Activated CD8-positive, alpha-beta T cell treated with anti-CD3 and anti-CD28 coated beads for 36 hours (primary cell): ENCODE data around the gene FBXW2. TPM values are rescaled to one million over a fixed set of nuclear protein-coding genes. Genes with fewer than 3 reads are reported as not detected.
A peak's percentile ranks its signal among the peaks of the same experiment; 100 is the strongest.

Experiments
- ATAC-seq: fragments of 200-7000 bp; cut with Tn5 transposase; one replicate; pipeline ENCODE4 v1.10.0; 2021; ENCODE audit warnings: mild to moderate bottlenecking, moderate library complexity
- CTCF ChIA-PET: fragments of 350-600 bp; sonication (Branson Sonifier 250); formaldehyde crosslinking; loops from one replicate; lab custom pipeline; 2021; ENCODE audit warnings: antibody characterized with exemption; lab: Charles Lee
- POLR2A ChIA-PET: fragments of 350-600 bp; sonication (Branson Sonifier 250); formaldehyde crosslinking; loops from one replicate; lab custom pipeline; 2021; ENCODE audit warnings: antibody characterized with exemption; lab: Charles Lee
- DNase-seq: peaks from one replicate; pipeline ENCODE4 v3.0.0-alpha.2; 2020
- H3K27ac Mint-ChIP-seq: one replicate; pipeline ENCODE4 v1.8.0; 2021; ENCODE audit warnings: mild to moderate bottlenecking, mixed read lengths
- H3K27me3 Mint-ChIP-seq: one replicate; pipeline ENCODE4 v1.8.0; 2021; ENCODE audit warnings: mixed read lengths
- H3K36me3 Mint-ChIP-seq: one replicate; pipeline ENCODE4 v1.8.0; 2021; ENCODE audit warnings: low read depth, mixed read lengths
- H3K4me1 Mint-ChIP-seq: one replicate; pipeline ENCODE4 v1.8.0; 2021; ENCODE audit warnings: low read depth, mixed read lengths
- H3K4me3 Mint-ChIP-seq: one replicate; pipeline ENCODE4 v1.8.0; 2021; ENCODE audit warnings: mild to moderate bottlenecking, moderate library complexity, mixed read lengths
- H3K9me3 Mint-ChIP-seq: one replicate; pipeline ENCODE4 v1.8.0; 2021; ENCODE audit warnings: mixed read lengths
- CTCF ChIP-seq: fragments of 200-600 bp; IDR thresholded peaks from one replicate; pipeline ENCODE4 v1.8.0; 2022; ENCODE audit warnings: antibody characterized with exemption, mild to moderate bottlenecking
- intact Hi-C: fragments of 100-400 bp; cut with micrococcal nuclease; formaldehyde crosslinking; loops from one replicate; pipeline ENCODE4 v1.10.0; 2022
- total RNA-seq, 2 experiments: library from RNA; stranded (reverse); gene quantifications; one replicate each; pipeline ENCODE4 v1.2.3, GENCODE V29; 2021

FBXW2 gene
- total RNA-seq, 2 experiments from 2014 or later, result 68.8 to 68.9 TPM

DNA sequence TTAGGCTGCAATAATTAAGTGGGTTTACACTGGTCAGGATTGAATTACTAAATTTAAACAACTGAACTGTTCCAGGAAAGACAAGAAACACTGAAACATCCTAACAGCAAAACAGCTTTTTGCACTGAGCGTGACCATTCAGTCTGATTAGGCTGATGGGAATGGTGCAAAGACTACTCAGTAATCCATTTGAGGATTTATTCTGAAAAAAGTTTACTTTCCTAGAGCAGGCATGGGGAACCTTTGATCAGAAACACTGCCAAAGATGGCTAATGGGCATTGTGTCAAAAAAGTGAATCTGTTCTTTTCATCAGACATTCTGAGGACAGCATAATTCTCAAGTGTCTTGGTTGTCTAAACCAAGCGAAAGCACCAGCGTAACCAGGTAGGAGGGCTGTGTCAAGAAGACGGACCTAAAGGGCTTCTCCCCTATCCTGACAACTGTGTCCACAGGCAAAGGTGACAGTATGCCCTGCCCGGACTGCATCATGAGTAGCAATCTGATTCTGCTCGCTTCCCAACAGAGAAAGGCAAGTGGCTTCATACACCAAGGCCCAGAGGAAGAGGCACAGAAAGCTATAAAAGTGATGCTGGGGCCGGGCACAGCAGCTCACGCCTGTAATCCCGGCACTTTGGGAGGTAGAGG, 33.3 kb downstream of the FBXW2 start:
- DNase-seq (no peak), ATAC-seq (no peak)
- Mint-ChIP-seq H3K9me3 (no peaks in the 10 kb centered on the region), H3K27ac (peak overlapping the region; percentile 0), H3K4me3 (no peak overlapping the region), H3K4me1 (peaks cover 22% of the 10 kb centered on the region), H3K27me3 (no peaks in the 10 kb centered on the region), H3K36me3 (peaks cover 12% of the 10 kb centered on the region)
- intact Hi-C loops, result loop anchor here (5.0 kb wide), 4 partner anchors 82 to 312 kb away; partner anchors contain the start of genes CNTRL, PHF19, PSMD5 and TRAF1
- no peak for TF ChIP-seq CTCF
- ChIA-PET CTCF (interaction anchor here (0.9 to 6.0 kb wide), 3 partner anchors 8 to 301 kb away, joined by 4 to 76 read pairs (median 4); no protein-coding TSS in a partner anchor), POLR2A (interaction anchor here (0.6 kb wide), 1 partner anchor 140 kb away, joined by 3 read pairs; no protein-coding TSS in a partner anchor)

- H3K27me3 Mint-ChIP-seq, result no peaks in the 10 kb centered on the region
- H3K27ac Mint-ChIP-seq, result peak overlapping the region; percentile 11
- ATAC-seq, result no peak
- H3K4me1 Mint-ChIP-seq, result peaks cover 22% of the 10 kb centered on the region
- H3K4me3 Mint-ChIP-seq, result no peak overlapping the region
- DNase-seq, result no peak
- CTCF ChIA-PET, result interaction anchor here (0.5 to 6.0 kb wide), 3 partner anchors 9 to 403 kb away, joined by 3 to 76 read pairs (median 4); no protein-coding TSS in a partner anchor
- peaks cover 12% of the 10 kb centered on the region for H3K36me3 Mint-ChIP-seq
- no peaks in the 10 kb centered on the region for H3K9me3 Mint-ChIP-seq
- POLR2A ChIA-PET, result interaction anchor here (1.0 kb wide), 1 partner anchor 9 kb away, joined by 3 read pairs; no protein-coding TSS in a partner anchor
- intact Hi-C loops, result loop anchor here (5.0 kb wide), 4 partner anchors 84 to 314 kb away; partner anchors contain the start of genes CNTRL, PHF19, PSMD5 and TRAF1
- no peak for TF ChIP-seq CTCF
These were observed 34.7 kb downstream of the FBXW2 start for GRCh38 chr9:120758544-120758943.

DNA sequence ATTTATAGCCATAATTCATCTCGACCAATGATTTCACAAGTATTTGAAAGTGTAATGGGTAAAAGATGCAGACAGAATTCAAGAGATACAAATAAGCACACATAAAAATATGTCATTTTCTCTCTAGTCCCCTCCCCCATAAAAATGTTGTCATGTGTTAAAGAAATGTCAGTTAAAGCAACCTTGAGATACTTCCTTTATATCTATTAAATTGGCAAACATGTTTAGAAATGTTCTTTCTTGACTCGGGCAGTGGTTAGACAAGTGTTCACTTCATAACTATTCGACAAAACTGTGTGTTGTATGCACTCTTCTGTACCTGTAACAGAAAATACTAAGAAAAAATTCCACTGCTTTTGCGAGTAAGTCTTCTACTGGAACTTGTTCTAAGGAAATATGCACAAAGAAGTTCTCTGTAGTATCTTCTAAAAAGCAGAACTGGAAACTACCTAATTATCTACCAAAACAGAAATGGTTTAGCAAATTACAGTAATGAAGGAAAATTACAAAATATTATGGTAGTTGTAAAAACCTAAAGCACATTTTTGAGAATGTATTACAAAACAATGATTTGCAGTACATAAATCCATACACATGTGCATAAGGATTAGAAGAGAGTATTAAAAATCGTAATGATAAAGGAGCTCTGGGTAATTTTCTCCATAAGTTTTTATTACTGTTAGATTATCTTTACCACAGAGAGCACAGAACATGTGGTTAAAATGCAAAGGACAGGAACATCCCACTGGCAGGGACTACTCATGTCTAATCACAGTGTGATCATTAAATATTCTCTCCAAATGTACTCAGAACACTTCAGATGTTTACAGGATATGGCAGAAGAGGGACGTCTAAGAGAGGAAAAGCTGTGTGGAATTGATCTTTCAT, 35.9 kb downstream of the FBXW2 start:
- Mint-ChIP-seq H3K27me3 (no peaks in the 10 kb centered on the region), H3K4me1 (peaks cover 22% of the 10 kb centered on the region), H3K27ac (peak overlapping the region; percentile 26), H3K36me3 (peaks cover 8% of the 10 kb centered on the region), H3K9me3 (no peaks in the 10 kb centered on the region), H3K4me3 (no peak overlapping the region)
- POLR2A ChIA-PET, result interaction anchor here (1.0 kb wide), 1 partner anchor 10 kb away, joined by 3 read pairs; no protein-coding TSS in a partner anchor
- no peak for DNase-seq
- ATAC-seq, result no peak
- intact Hi-C loops, result loop anchor here (5.0 kb wide), 4 partner anchors 85 to 315 kb away; partner anchors contain the start of genes CNTRL, PHF19, PSMD5 and TRAF1
- CTCF ChIA-PET, result interaction anchor here (0.7 to 6.0 kb wide), 22 partner anchors 8 to 315 kb away, joined by 3 to 76 read pairs (median 6); no protein-coding TSS in a partner anchor
- no peak for TF ChIP-seq CTCF

- POLR2A ChIA-PET, result no interaction called here
These were observed 36.7 kb downstream of the FBXW2 start for GRCh38 chr9:120756531-120756930.

More at GRCh38 chr9:120756531-120756930, 36.7 kb downstream of the FBXW2 start:
- no peak for TF ChIP-seq CTCF
- Mint-ChIP-seq H3K9me3 (no peaks in the 10 kb centered on the region), H3K4me1 (peaks cover 22% of the 10 kb centered on the region), H3K27ac (peak overlapping the region; percentile 52), H3K27me3 (no peaks in the 10 kb centered on the region), H3K4me3 (no peak overlapping the region), H3K36me3 (peaks cover 6% of the 10 kb centered on the region)
- intact Hi-C loops, result loop anchor here (5.0 kb wide), 4 partner anchors 86 to 316 kb away; partner anchors contain the start of genes CNTRL, PHF19, PSMD5 and TRAF1
- CTCF ChIA-PET, result interaction anchor here (0.9 to 6.0 kb wide), 36 partner anchors 9 to 396 kb away, joined by 3 to 76 read pairs (median 5); partner anchors contain the start of genes CNTRL and TRAF1
- DNase-seq (no peak), ATAC-seq (no peak)
